Measurements from ENCODE around the gene HEYL. TPM values are rescaled to one million over a fixed set of nuclear protein-coding genes. Genes with fewer than 3 reads are reported as not detected.

HEYL gene
- total and polyA plus RNA-seq, 11 donors: 7.0 to 35.2 (median 18.8) TPM

DNA sequence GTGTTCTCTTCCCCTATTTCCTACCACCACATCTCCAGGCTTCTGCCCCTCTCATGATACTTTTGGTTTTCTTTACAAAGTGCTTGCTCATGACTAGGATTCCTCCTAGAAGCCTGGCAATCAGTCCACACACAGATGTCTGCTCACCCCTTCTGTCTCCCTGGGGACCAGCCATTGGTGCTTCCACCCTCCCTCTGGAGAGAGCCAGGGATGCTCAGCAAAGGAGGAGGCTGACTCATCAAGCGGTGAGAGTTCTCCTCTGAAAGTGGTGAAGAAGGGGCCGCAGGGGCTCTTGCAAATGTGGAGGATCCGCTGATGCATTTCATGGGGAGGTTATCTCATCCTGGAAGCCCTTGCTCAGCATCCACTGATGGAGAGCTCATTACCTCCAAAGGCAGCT is 18.0 kb upstream of the HEYL start:
- DNase-seq: no peak
- Histone ChIP-seq H3K27me3 (no peaks in the 10 kb centered on the region), H3K9me3 (no peaks in the 10 kb centered on the region), H3K4me1 (peaks cover 0 to 37% (median 12%) of the 10 kb centered on the region in 12 donors), H3K36me3 (no peaks in the 10 kb centered on the region), H3K4me3 (no peak overlapping the region), H3K27ac (no peak overlapping the region)
- no peak for ATAC-seq
- WGBS, 4 donors: 88 to 92% (median 89%) methylated on average over 3 of the region's 3 CpGs
- TF ChIP-seq, protein P1, sequence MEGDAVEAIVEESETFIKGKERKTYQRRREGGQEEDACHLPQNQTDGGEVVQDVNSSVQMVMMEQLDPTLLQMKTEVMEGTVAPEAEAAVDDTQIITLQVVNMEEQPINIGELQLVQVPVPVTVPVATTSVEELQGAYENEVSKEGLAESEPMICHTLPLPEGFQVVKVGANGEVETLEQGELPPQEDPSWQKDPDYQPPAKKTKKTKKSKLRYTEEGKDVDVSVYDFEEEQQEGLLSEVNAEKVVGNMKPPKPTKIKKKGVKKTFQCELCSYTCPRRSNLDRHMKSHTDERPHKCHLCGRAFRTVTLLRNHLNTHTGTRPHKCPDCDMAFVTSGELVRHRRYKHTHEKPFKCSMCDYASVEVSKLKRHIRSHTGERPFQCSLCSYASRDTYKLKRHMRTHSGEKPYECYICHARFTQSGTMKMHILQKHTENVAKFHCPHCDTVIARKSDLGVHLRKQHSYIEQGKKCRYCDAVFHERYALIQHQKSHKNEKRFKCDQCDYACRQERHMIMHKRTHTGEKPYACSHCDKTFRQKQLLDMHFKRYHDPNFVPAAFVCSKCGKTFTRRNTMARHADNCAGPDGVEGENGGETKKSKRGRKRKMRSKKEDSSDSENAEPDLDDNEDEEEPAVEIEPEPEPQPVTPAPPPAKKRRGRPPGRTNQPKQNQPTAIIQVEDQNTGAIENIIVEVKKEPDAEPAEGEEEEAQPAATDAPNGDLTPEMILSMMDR (IDR thresholded peaks at IDR 0.05): no peak
- TF ChIP-seq POLR2A (IDR thresholded peaks at IDR 0.05): no peak
- intact Hi-C loops (cut with DNase I): loop anchor here in 4 of 10 donors (2.0 to 10.0 kb wide), 3 partner anchors 49 to 60 kb away; no protein-coding TSS in a partner anchor

DNA sequence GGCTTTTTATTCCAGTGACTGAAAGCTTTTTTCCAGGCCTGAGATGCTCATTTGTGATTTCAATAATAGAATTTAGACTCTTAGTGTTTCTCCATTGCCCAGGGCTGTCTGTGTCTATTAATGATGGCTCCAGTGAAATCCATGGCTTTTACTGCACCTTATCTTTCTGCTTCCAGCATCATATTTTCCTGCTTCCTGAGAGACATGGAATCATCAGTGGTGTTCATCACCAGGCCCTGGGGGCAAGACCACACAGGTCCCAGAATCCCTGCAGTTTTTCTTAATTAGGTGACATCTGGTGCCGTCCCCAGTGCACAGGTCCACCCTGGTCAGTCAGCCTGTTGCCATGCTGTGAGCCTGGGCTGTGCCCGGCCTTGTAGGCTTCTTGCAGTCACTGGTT is 16.9 kb upstream of the HEYL start:
- peaks cover 0 to 41% (median 13%) of the 10 kb centered on the region in 12 donors for H3K4me1 ChIP-seq
- no peaks in the 10 kb centered on the region for H3K27me3 ChIP-seq
- H3K36me3 ChIP-seq: no peaks in the 10 kb centered on the region
- H3K27ac ChIP-seq: no peak overlapping the region
- DNase-seq: no peak
- H3K4me3 ChIP-seq: no peak overlapping the region
- no peak for ATAC-seq
- H3K9me3 ChIP-seq: no peaks in the 10 kb centered on the region
- WGBS, 4 donors: 67 to 90% (median 83%) methylated on average over 1 to 2 of the region's 2 CpGs
- TF ChIP-seq, protein P1 (IDR thresholded peaks at IDR 0.05): no peak
- intact Hi-C loops (cut with DNase I): loop anchor here in 4 of 10 donors (2.0 to 10.0 kb wide), 3 partner anchors 48 to 61 kb away; no protein-coding TSS in a partner anchor

DNA sequence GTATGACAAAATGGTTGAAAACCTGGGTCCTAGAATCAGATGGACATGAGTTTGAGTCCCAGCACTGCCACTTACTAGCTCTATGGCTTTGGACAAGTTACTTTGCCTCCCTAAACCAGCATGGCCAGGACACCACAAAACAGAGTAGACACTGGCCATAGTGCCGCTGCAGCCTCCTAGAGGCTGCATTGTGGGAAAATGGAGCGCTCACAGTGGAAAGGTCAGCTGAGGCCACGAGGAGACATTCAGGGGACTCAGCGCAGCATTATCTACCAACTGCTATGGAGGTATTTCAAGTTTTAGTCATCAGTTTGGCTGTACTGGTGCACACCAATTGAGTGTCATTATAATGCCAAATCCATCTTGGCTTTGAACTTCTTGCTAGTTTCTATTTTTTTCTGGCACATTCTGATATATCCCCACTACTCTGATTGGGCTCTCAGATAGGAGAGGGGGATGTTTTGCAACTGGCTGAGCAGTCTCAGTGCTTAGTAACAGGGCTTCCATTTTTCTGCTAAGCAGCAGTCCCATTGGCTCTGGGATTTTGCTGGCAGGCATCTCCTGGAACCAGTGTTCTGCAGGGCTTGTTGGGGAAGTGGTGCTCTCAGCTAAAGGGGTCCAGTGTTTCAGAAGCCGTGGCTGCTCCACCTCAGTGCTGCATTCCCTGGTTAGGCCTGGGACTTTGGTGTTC is 16.3 kb upstream of the HEYL start:
- Histone ChIP-seq H3K36me3 (no peaks in the 10 kb centered on the region), H3K27ac (no peak overlapping the region), H3K9me3 (no peaks in the 10 kb centered on the region), H3K27me3 (no peaks in the 10 kb centered on the region), H3K4me1 (peaks cover 0 to 45% (median 13%) of the 10 kb centered on the region in 12 donors), H3K4me3 (no peak overlapping the region)
- WGBS, 4 donors: 42 to 62% (median 49%) methylated on average over 5 of the region's 5 CpGs
- intact Hi-C loops (cut with DNase I): loop anchor here in 5 of 10 donors (2.0 to 10.0 kb wide), 3 partner anchors 47 to 62 kb away; no protein-coding TSS in a partner anchor
- DNase-seq (no peak), ATAC-seq (no peak)
- TF ChIP-seq, protein P1 (IDR thresholded peaks at IDR 0.05): no peak
- TF ChIP-seq POLR2A (IDR thresholded peaks at IDR 0.05): no peak

DNA sequence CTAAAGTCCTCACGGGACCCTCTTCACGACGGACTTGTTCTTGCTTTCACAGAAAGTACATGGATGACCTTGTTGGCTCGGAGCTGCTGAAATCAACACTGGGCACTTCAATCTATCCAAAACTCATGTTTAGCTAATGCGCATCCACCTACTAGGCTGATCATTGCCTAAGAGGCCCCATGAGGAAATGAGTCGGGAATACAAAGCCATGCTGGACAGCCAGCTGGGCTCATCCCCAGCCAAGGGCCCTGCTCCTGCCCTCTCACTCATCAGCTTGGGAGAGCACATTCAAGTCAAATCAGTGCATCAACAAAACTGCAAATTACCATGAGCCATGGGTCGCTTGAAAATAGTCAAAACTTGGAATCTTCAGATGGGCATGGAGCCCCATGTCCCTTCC is 14.8 kb upstream of the HEYL start:
- intact Hi-C loops (cut with DNase I): loop anchor here in 4 of 10 donors (2.0 to 10.0 kb wide), 3 partner anchors 45 to 68 kb away; no protein-coding TSS in a partner anchor
- ATAC-seq: no peak
- WGBS, 4 donors: 60 to 82% (median 71%) methylated on average over 7 of the region's 7 CpGs
- Histone ChIP-seq H3K27me3 (no peaks in the 10 kb centered on the region), H3K4me3 (no peak overlapping the region), H3K4me1 (peaks cover 0 to 48% (median 13%) of the 10 kb centered on the region in 12 donors), H3K9me3 (no peaks in the 10 kb centered on the region), H3K27ac (no peak overlapping the region), H3K36me3 (no peaks in the 10 kb centered on the region)
- TF ChIP-seq, protein P1 (IDR thresholded peaks at IDR 0.05): no peak
- TF ChIP-seq POLR2A (IDR thresholded peaks at IDR 0.05): no peak
- DNase-seq: no peak

All from heart left ventricle (tissue), 16 donors.